ENCODE measurements around the gene NPPA.
A peak's percentile ranks its signal among the peaks of the same experiment; 100 is the strongest.
"Not testable (repeated sequence)": the region's sequence is repeated elsewhere in the genome, so short reads cannot be mapped to it uniquely, and the experiment has no call there.

Gene NPPA

GRCh38 chr1:11847667-11848372 lies at the start of gene NPPA:
Gene NPPA, minus strand, starts transcription at chr1:11847783. Its CDS starts 99 bp downstream, at chr1:11847684.
- DNase-seq = peak; percentile 97

DNA sequence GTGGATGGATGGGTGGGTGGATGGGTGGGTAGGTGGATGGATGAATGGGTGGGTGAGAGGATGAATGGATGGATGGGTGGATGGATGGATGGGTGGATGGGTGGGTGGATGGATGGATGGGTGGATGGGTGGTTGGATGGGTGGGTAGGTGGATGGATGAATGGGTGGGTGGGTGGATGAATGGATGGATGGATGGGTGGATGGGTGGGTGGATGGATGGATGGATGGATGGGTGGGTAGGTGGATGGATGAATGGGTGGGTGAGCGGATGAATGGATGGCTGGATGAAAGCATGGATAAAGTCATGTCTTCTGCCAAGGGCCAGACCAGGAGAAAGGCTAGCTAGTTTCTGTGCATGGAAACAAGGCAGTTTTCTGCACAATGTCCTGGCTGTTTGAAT lies 46.9 kb upstream of the NPPA start:
- not testable (repeated sequence) for DNase-seq

DNA sequence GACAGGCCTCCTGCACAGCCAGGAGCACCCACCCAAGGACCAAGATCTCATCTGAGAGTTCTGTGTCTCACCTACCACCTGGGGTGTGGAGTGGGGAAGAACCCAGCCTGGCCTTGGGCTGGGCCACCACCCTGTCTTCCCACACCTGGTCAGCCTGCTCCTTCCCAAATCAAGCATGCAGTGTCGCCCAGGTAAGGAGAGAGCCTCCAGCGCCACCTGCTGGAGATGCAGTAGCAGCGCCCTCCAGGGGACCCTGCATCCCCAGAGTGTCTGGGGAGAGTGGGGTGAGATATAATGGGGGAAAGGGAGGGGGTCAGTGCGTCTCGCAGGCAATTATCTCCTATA lies 46.3 kb upstream of the NPPA start:
- peak; percentile 45 for DNase-seq

GRCh38 chr1:11891433-11892186 lies 44.0 kb upstream of the NPPA start:
- DNase-seq = no peak

DNA sequence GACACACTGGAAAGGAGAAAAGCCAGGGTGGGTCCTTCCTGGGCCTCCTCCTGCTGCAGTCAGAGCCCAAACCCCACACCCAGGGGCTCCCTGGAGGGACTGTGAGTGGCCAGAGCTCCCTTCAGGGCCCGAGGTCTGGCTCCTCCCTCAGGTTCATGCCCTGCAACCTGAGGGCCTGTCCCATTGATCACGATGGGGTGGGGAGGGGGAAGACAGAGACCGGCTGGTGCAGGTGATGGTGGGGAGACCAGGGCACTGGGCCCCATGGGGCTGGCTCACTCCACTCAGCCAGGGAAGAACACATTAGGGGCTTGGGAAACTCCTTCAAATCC lies 41.3 kb upstream of the NPPA start:
- no peak for DNase-seq

DNA sequence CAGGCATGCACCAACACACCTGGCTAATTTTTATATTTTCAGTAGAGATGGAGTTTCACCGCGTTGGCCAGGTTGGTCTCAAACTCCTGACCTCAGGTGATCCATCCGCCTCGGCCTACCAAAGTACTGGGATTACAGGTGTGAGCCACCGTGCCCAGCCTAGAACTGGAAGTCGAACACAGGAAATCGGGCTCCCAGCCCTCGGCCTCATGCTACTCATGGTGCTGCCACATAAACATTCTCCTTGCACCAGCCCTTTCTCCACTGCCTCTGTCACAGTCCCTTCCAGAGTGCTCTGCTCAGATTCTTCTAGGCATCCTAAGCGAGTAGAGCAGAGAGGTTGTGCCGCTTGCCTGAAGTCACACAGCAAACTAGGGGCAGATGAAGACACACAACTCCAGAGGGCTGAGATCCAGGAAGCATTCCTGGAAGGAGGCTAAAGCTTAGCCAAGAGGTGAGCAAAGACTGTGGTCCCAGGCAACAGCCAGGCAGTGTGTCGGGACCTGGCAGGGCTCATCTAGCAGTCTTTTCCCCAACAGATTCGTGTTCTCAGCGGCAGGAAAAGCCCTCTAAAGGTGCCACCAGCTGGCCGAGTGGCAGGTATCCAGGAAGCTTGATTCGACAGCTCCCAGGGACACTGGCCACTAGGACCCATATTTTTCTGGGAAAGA lies 40.8 kb upstream of the NPPA start:
- DNase-seq = no peak

GRCh38 chr1:11887666-11888007 lies 40.1 kb upstream of the NPPA start:
- no peak for DNase-seq

- DNase-seq = no peak
These were observed 39.5 kb upstream of the NPPA start for GRCh38 chr1:11886986-11887665.

- no peak for DNase-seq
These were observed 38.3 kb upstream of the NPPA start for GRCh38 chr1:11885916-11886315.

DNA sequence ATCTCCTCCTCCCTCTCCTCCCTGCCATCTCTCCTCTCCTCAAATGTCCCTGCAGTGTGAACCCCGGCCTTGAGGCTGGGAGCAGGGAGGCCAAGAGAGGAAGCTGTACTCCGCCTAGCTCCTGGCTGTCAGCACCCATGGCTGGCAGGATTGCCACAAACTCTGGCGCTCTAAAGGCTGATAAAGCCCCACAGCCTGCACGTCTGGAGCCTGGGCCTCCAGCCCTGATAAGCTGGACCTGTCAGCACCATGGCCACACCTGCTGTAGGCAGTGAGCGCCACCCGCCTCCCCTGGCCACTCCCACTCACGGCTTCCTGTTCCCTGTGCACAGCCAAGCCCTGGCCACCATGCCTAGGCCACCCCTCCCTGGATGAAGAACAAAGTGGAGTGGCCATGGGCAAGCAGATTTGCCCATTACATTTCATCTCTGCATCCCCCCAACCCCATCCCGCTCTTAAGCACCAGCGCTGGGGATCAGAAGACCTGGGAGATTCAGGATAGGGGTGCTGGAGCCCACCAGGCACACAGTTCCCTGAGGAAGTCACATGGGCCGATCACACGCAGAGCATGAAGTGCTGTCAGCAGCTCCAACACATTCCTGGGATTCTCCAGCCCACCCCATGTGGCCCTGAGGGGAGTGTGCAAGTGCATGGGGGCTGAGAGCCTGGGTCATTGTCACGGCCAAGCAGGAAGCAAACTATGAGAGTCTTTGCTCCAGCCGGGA lies 35.4 kb upstream of the NPPA start:
- peak; percentile 63 for DNase-seq

GRCh38 chr1:11881749-11882441 lies 34.3 kb upstream of the NPPA start:
- no peak for DNase-seq

- DNase-seq = peak; percentile 64
These were observed 33.5 kb upstream of the NPPA start for GRCh38 chr1:11880911-11881748.

DNA sequence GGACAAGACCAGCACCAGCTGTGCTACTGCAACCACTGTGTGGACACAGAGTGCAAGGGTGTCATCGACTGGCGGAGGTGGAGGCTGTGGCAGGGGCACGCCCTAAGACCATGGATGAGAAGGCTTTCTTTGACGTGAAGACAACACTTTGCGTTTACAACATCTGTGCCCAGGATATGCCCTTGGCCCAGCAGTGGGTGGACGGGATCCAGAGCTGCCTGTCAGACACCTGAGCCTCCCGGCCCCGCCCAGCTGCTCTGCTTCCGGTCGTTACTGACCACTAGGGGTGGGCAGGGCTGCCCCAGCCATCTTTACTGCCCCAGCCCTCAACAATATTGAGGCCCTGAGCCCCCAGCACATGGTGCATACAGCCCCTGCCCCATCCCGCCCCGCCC lies 32.6 kb upstream of the NPPA start:
- no peak for DNase-seq

GRCh38 chr1:11879311-11880180 lies 32.0 kb upstream of the NPPA start:
- DNase-seq = no peak

GRCh38 chr1:11878891-11879190 lies 31.3 kb upstream of the NPPA start:
- no peak for DNase-seq

GRCh38 chr1:11878081-11878890 lies 30.7 kb upstream of the NPPA start:
- DNase-seq = no peak

GRCh38 chr1:11877074-11877473 lies 29.5 kb upstream of the NPPA start:
- no peak for DNase-seq

DNA sequence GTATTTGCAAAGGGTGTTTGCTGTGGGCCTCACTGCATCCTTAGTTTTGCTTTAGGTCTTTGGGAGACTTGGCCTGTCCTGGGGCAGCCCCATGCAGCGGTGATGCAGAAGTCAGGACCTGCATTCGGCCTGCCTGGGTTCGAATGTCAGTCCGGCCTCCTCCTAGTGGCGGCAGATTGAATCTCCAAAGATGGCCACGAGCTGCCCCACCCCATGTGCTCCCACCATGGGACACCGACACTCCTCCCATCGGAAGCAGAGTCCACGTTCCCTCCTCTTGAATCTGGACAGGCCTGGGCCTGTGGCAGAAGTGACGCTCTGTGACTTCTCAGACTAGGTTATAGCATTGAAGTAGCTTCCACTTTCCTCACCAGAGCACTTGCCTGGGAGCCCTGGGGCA lies 27.5 kb upstream of the NPPA start:
- DNase-seq = no peak

GRCh38 chr1:11874624-11875023 lies 27.0 kb upstream of the NPPA start:
- no peak for DNase-seq

DNA sequence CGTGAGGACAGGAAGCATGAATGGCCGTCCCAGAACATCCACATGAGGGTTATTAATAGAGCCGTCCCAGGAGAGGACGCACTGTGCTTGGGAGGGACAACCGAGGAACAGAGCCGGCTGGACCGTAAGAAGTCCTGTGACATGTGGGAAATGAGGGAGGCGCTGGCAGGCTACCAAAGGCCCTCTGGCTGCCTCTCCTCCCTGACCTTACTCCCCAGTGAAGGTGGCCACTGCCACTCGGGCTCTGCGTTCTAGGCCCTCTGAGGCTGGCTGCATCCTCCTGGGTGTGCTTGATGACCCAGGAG lies 26.6 kb upstream of the NPPA start:
- DNase-seq = no peak

All from DMS153 (cell line).